H1 (cell line): ENCODE results near the gene NEUROD6. TPM values are rescaled to one million over a fixed set of nuclear protein-coding genes. Genes with fewer than 3 reads are reported as not detected.

Experiments used
- BACH1 ChIP-seq: IDR thresholded peaks from 2 replicates; pipeline ENCODE4 v1.6.1; 2012; ENCODE audit warnings: low read length, improper control_type of control experiment
- CHD2 ChIP-seq: IDR thresholded peaks from 2 replicates; pipeline ENCODE4 v1.6.1; 2012; ENCODE audit warnings: low read length, improper control_type of control experiment
- EP300 ChIP-seq, 2 experiments: IDR thresholded peaks; 1 replicate in 1 of 2; 2 replicates in 1 of 2; pipeline ENCODE4 v1.6.1; 2011 to 2012; ENCODE audit warnings: low read depth in 2 of 2, low read length in 2 of 2, mild to moderate bottlenecking in 2 of 2, borderline replicate concordance in 1 of 2, inconsistent platforms in 1 of 2, moderate library complexity in 1 of 2
- JUN ChIP-seq: IDR thresholded peaks from 2 replicates; pipeline ENCODE4 v1.6.1; 2011; ENCODE audit warnings: low read depth, mild to moderate bottlenecking, improper control_type of control experiment, low read length
- JUND ChIP-seq: IDR thresholded peaks from 2 replicates; pipeline ENCODE4 v1.6.1; 2011; ENCODE audit warnings: mild to moderate bottlenecking, improper control_type of control experiment, low read length
- NANOG ChIP-seq: IDR thresholded peaks from 2 replicates; pipeline ENCODE4 v1.6.1; 2011; ENCODE audit warnings: low read length, low read depth, mild to moderate bottlenecking, inconsistent platforms; ENCODE audit not compliant: insufficient read depth, poor library complexity, severe bottlenecking
- polyA plus RNA-seq, 7 experiments: library from polyadenylated mRNA; depleted of rRNA in 3 of 7; stranded (reverse) in 5 of 7; unstranded in 2 of 7; fragments of >200 nt in 5 of 7; fragments of 200-250 nt in 2 of 7; gene quantifications; 1 replicate in 5 of 7; 2 replicates in 1 of 7; 4 replicates in 1 of 7; pipeline versions ENCODE4 v1.2.1 to v1.2.3, GENCODE V29; 2011 to 2013; ENCODE audit warnings: missing spikeins in 2 of 7, mixed read lengths in 2 of 7
- total RNA-seq: library from RNA; stranded (reverse); fragmentation: NEBNext Ultra II Directional; extraction: Animal tissue kit (Norgen Biotek cat#: 25700); gene quantifications from 2 replicates; pipeline ENCODE4 v1.2.1, GENCODE V29; 2021

The NEUROD6 gene
- total and polyA plus RNA-seq, 2 of the 8 experiments (the other 6 are each of a cell fraction or from before 2014, with no cell fraction given): not detected

DNA sequence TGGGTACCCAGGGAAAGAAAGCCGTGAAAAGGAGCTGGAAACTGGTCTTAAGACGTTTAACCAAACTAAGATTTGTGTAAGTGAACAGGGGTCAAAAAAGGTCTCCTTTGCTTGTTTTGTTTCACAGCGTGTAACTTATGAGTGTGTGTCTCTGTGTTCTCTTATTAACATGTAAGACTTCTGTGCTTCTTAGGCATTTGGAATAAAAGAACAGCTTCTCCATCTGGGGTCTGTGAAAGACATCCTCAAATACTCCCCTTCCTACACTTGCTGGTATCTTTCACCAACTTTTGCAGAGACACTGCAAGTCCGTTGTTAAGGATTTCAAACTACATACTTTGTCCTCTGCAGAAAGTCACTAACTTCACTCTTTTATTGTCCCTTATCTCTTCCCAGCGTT, 615 bp upstream of the NEUROD6 start (continued):
- TF ChIP-seq JUN: no peak
- no peak for TF ChIP-seq BACH1
- no peak for TF ChIP-seq JUND
- TF ChIP-seq CHD2: no peak
- no peak for TF ChIP-seq EP300 (IDR thresholded peaks at IDR 0.05; ENCODE audit: borderline replicate concordance in 1 of 2, low read depth in 2 of 2, low read length in 2 of 2)
- no peak for TF ChIP-seq NANOG
